ENCODE data around the gene CEP162. TPM values are rescaled to one million over a fixed set of nuclear protein-coding genes. Genes with fewer than 3 reads are reported as not detected.
"Not testable (repeated sequence)": the region's sequence is repeated elsewhere in the genome, so short reads cannot be mapped to it uniquely, and the experiment has no call there.

Gene CEP162
- total RNA-seq, 1 donor from 2014 or later = 3.3 TPM

- H3K4me1 Mint-ChIP-seq (ENCODE audit: low read depth) = no peaks in the 10 kb centered on the region
- no peak overlapping the region for H3K27ac Mint-ChIP-seq
- no peaks in the 10 kb centered on the region for H3K36me3 Mint-ChIP-seq (ENCODE audit: low read depth)
- no peaks in the 10 kb centered on the region for H3K9me3 Mint-ChIP-seq
- intact Hi-C loops (cut with micrococcal nuclease) = no loop called here
- H3K4me3 Mint-ChIP-seq (ENCODE audit: low read depth) = no peak overlapping the region
- peaks cover 2% of the 10 kb centered on the region for H3K27me3 Mint-ChIP-seq (ENCODE audit: low read depth)
- DNase-seq (ENCODE audit: low spot score) = no peak
Observed at GRCh38 chr6:84086545-84087429, 140.7 kb downstream of the CEP162 start.

GRCh38 chr6:84086056-84086455 lies 141.4 kb downstream of the CEP162 start:
- intact Hi-C loops (cut with micrococcal nuclease) = no loop called here
- DNase-seq (ENCODE audit: low spot score) = no peak
- Mint-ChIP-seq H3K4me3 (ENCODE audit: low read depth) (no peak overlapping the region), H3K27ac (no peak overlapping the region), H3K36me3 (ENCODE audit: low read depth) (no peaks in the 10 kb centered on the region), H3K9me3 (no peaks in the 10 kb centered on the region), H3K27me3 (ENCODE audit: low read depth) (peaks cover 2% of the 10 kb centered on the region), H3K4me1 (ENCODE audit: low read depth) (no peaks in the 10 kb centered on the region)

GRCh38 chr6:84084705-84085104 lies 142.7 kb downstream of the CEP162 start:
- H3K27me3 Mint-ChIP-seq (ENCODE audit: low read depth); H3K27ac Mint-ChIP-seq; H3K4me1 Mint-ChIP-seq (ENCODE audit: low read depth); H3K4me3 Mint-ChIP-seq (ENCODE audit: low read depth); DNase-seq (ENCODE audit: low spot score); H3K36me3 Mint-ChIP-seq (ENCODE audit: low read depth); H3K9me3 Mint-ChIP-seq; intact Hi-C loops (cut with micrococcal nuclease): not testable (repeated sequence)

- intact Hi-C loops (cut with micrococcal nuclease) = no loop called here
- Mint-ChIP-seq H3K4me1 (ENCODE audit: low read depth) (no peaks in the 10 kb centered on the region), H3K36me3 (ENCODE audit: low read depth) (no peaks in the 10 kb centered on the region)
Observed at GRCh38 chr6:84082689-84083265, 144.7 kb downstream of the CEP162 start.

GRCh38 chr6:84081222-84081621 lies 146.2 kb downstream of the CEP162 start:
- no peaks in the 10 kb centered on the region for H3K4me1 Mint-ChIP-seq (ENCODE audit: low read depth)
- intact Hi-C loops (cut with micrococcal nuclease) = no loop called here
- H3K36me3 Mint-ChIP-seq (ENCODE audit: low read depth) = no peaks in the 10 kb centered on the region
- DNase-seq (ENCODE audit: low spot score) = no peak
- H3K4me3 Mint-ChIP-seq (ENCODE audit: low read depth) = no peak overlapping the region
- no peaks in the 10 kb centered on the region for H3K27me3 Mint-ChIP-seq (ENCODE audit: low read depth)
- no peak overlapping the region for H3K27ac Mint-ChIP-seq
- no peaks in the 10 kb centered on the region for H3K9me3 Mint-ChIP-seq

More at GRCh38 chr6:84082689-84083265, 144.7 kb downstream of the CEP162 start:
- Mint-ChIP-seq H3K4me3 (ENCODE audit: low read depth) (no peak overlapping the region), H3K9me3 (no peaks in the 10 kb centered on the region), H3K27me3 (ENCODE audit: low read depth) (peaks cover under 1% of the 10 kb centered on the region), H3K27ac (no peak overlapping the region)
- no peak for DNase-seq (ENCODE audit: low spot score)

GRCh38 chr6:84078335-84078734 lies 149.1 kb downstream of the CEP162 start:
- no peaks in the 10 kb centered on the region for H3K9me3 Mint-ChIP-seq
- H3K36me3 Mint-ChIP-seq (ENCODE audit: low read depth) = no peaks in the 10 kb centered on the region
- H3K4me3 Mint-ChIP-seq (ENCODE audit: low read depth) = no peak overlapping the region
- intact Hi-C loops (cut with micrococcal nuclease) = no loop called here
- no peaks in the 10 kb centered on the region for H3K4me1 Mint-ChIP-seq (ENCODE audit: low read depth)
- no peak overlapping the region for H3K27ac Mint-ChIP-seq
- DNase-seq (ENCODE audit: low spot score) = no peak
- H3K27me3 Mint-ChIP-seq (ENCODE audit: low read depth) = no peaks in the 10 kb centered on the region

GRCh38 chr6:84077645-84078044 lies 149.8 kb downstream of the CEP162 start:
- H3K27me3 Mint-ChIP-seq (ENCODE audit: low read depth) = no peaks in the 10 kb centered on the region
- H3K4me1 Mint-ChIP-seq (ENCODE audit: low read depth) = no peaks in the 10 kb centered on the region
- no peak for DNase-seq (ENCODE audit: low spot score)
- H3K9me3 Mint-ChIP-seq = no peaks in the 10 kb centered on the region
- no peak overlapping the region for H3K4me3 Mint-ChIP-seq (ENCODE audit: low read depth)
- no peaks in the 10 kb centered on the region for H3K36me3 Mint-ChIP-seq (ENCODE audit: low read depth)
- no peak overlapping the region for H3K27ac Mint-ChIP-seq
- intact Hi-C loops (cut with micrococcal nuclease) = no loop called here

- Mint-ChIP-seq H3K4me1 (ENCODE audit: low read depth) (no peaks in the 10 kb centered on the region), H3K36me3 (ENCODE audit: low read depth) (no peaks in the 10 kb centered on the region), H3K4me3 (ENCODE audit: low read depth) (no peak overlapping the region), H3K27me3 (ENCODE audit: low read depth) (no peaks in the 10 kb centered on the region), H3K9me3 (no peaks in the 10 kb centered on the region), H3K27ac (no peak overlapping the region)
- intact Hi-C loops (cut with micrococcal nuclease) = no loop called here
- no peak for DNase-seq (ENCODE audit: low spot score)
Observed at GRCh38 chr6:84074988-84075781, 152.3 kb downstream of the CEP162 start.

Other genes starting within 250 kb of the CEP162 start
- 0.07 TPM in 1 of 2 replicates, not detected in the other for gene MRAP2, start 193.9 kb downstream of the CEP162 start, total RNA-seq

Measured in activated T-helper 2 cell treated with anti-CD3 and anti-CD28 coated beads, Interferon-gamma antibody, Interleukin-2, Interleukin-4, amounts not matched to agents 10 μg/mL and 5 μg/mL and 100 μg/mL, durations not matched to agents 14 hours and 24 hours and 36 hours (primary cell).